NCI-H510A (cell line): ENCODE measurements around the gene KCNB1.
A peak's percentile ranks its signal among the peaks of the same experiment; 100 is the strongest.

Experiments used
- DNase-seq: peaks from one replicate; lab custom pipeline; 2025; lab: John Stamatoyannopoulos, UW

KCNB1 gene

DNA sequence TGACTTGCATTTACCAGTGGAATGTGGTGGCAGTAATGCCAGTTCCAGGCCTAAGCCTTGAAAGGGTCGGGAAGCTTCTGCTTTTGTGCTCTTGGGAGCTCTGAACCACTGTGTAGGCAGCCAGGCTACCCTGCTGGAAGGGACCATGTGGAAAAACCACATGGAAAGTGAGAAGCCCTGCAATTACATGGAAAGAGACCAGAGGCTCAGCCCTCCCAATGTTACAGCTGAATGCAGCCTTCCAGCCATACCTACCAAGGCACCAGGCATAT lies 14.9 kb upstream of the KCNB1 start:
- DNase-seq: no peak

DNA sequence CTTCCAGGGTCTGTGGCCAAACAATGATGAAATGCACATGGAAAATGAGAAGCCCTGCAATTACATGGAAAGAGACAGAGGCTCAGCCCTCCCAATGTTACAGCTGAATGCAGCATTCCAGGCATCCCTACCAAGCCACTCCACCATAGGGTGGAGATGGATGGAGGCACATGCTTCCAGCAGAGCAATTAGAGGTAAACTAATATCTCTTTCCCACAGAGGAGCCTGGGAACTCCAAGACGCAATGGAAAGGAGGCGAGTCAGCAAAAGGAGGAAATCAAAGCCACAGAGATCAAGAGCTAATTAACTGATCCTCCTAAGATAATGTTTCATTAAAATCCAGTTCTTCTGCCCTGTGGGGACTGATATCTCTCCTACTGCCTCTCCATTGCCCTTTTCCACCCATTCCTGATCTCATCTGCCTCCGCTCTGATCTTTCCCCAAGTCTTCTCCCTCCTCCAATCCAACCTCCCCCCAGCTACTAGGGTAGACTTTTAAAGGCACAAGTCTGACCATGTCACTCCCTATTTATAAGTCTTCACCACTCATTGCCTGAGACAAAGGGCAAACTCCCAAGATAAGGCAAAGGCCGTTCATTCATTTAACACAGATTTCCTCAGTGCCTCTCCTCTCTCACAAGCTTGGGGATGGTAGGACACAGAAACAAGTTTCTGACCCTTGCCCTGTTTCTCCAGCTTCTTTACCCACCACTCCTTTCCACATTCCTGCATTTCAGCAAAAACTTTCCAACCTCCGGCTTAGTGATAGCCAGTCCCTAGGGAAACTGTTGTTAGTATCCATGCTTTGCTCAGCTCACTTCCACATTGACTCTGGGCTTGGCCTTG lies 14.3 kb upstream of the KCNB1 start:
- DNase-seq: no peak

DNA sequence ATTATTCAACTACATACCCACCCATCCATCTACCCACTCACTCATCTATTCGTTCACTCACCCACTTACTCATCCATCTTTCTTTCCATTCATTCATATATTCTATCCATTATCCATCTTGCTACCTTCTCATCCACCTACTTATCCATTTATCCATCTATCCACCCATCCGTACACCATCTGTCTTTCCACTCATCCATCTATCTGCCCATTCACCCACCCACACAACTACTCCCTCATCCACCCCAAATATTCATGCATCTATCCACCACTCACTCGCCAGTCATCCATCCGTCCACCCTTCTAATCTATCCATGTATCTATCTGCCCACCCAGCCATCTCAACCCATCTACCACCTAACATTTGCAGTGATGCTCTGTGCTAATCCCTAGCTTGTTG lies 13.6 kb upstream of the KCNB1 start:
- no peak for DNase-seq

DNA sequence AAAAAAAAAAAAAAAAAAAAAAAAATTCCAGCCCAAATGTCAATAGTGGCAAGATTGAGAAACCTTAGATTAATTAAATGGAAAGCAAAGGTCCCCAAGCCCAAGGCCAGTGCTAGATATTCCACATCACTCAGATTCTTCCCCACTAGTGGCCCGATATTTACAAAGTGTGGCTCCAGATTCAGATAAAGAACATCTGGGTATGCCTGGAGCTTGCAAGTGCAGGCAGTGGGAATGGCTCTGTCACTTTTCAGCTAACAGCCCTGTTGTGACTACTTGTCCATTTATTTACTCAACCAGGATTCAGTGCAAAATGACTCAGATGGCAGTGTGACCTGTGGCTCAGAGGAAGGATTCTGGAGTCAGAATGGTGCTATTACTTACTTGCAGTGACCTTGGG lies 8.2 kb upstream of the KCNB1 start:
- DNase-seq: no peak

DNA sequence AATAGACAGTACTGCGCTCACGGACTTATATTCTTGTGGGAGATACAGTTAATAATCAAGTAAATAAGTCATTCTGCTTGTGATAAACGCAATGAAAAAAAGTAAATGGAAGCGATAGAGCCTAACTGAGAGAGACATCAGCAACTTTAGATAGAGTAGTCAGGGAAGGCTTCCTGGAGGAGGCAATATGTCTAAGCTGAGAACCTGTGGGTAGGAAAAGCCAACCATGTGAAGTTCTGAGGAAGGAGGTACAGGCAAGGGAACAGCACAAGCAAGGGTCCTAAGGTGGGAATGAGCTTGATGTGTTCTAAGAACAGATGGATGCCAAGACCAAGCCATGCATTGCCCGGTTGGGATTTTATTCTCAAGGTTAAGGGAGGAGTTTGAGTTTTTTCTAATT lies 7.2 kb upstream of the KCNB1 start:
- DNase-seq: no peak

DNA sequence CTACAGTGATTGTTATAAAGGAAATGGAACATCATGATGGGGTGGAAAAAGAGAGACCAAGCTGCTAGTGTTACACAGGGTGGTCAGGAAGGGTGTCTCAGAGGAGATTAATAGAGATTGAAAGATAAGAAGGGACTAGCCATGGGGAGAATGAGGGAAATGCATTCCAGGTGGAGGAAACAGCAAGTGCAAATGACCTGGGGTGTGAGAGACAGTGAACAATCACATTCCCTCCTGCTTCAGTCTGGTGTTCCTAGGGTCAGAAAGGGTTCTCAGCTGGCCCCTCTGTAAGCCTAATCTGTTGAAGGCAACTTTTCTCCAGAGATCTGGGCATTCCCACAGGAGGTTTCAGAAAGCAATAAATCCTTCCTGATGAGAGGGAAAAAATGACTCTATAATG lies 3.6 kb upstream of the KCNB1 start:
- no peak for DNase-seq

DNA sequence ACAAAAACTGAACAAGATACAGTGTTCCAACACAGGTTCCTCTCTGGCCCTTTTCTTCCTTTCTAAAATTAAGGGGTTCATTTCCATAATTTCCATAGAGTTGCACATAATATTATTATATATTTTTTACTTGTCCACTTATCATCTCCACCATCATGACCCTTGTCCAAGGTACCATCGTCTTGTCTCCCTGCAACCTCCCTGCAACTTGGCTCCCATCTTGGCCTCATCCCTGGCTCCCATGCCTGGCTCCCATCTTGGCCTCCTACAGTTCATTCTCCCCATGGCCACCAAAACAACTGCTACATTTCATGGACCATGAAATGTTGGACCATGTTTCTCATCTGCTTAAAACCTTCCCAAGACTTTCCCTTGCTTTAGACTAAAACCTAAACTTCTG lies 3.1 kb upstream of the KCNB1 start:
- no peak for DNase-seq

DNA sequence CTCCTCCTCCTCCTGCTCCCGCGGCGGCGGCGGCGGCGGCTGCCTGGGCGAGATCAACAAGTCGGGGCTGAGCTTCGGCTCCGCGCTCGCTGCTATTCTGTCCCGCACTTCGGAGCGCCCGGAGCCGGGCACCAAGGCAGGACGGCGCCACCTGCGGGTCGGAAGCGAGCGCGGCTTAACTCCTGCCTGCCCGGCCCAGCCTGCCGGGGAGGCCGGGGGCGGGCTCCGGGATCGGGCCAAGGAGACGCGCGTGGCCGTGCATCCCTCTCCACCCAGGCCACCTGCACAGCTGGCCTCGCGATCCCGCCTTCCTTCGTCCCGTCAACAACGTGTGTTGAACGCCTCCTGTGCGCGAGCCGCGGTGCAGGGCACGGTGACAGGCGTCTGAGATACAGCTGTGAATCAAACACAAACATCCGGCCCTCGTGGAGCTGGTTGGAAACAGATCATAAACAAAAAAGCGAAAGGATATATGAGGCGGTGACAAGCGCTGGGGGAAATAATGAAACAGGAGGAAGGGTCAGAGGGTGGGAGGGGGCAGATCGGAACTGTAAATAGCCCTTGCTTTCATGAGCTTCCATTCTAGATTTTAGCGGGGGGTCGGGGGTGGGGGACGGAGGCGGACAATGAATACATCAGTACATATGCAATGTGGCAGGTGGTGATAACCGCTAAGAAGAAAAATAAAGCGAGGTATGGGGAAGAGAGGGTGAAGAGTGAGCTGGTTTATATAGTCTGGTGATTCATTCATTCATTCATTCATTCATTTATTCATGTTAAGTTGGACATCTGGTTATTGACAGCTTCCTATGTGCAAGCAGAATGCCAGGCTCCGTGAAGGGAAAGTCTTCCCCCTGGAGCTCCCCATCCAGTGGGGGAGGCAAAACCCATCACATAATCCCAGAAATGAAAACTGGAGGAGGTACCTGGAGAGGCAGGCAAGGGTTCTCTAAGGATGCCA lies 2.0 kb upstream of the KCNB1 start:
- peak; percentile 61 for DNase-seq

DNA sequence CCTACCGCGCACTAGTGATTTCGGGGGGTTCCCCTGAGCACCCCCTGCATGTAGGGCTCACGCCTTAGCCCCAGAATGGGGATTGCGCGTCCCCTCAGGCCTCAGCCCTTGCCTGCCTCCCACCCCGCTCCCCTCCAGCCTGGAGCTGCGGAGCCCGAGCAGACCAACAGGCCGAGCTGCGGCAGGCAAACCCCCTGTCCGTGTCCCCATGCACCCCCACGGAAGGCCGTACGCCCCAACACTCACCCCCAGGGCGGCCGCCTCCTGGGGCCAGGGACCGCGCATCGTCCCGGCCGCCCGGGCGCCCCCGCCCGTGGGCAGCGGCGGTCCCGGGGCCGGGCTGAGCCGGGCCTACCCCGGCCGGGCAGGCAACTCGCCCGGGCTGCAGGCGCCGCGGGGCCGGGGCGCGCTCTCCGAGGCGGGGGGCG lies 1.2 kb upstream of the KCNB1 start:
- DNase-seq: no peak

DNA sequence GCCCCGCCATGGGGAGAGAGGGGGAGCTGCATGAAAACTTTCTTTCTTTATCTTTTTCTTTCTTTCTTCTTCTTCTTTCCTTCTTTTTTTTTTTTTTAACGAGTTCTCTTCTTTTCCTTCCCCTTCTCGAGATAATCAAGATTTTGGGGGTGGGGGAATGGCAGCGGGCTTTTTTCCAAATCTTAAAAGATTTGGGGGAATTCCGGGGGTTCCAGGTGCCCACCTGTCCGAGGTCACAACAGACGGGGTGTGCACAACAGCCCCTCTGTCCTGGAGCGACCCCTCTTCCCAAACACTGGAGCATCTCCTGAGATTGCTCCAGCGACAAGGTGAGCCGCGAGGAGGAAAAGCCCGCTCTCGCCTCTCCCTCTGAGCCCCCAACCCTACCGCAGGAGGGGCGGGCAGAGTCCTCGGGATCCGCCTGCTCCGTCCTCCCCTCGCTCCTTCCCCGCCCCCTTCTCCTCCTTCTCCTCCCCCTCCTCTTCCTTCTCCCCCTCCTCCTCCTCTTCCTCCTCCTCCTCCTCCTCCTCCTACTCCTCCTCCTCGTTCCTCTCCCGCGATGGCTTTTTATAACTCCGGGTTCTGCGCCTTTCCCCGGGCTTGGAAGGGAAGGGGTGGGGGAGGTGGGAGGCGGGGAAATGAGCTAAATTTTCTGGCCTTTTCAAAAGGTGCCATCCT lies 689 bp upstream of the KCNB1 start:
- no peak for DNase-seq

DNA sequence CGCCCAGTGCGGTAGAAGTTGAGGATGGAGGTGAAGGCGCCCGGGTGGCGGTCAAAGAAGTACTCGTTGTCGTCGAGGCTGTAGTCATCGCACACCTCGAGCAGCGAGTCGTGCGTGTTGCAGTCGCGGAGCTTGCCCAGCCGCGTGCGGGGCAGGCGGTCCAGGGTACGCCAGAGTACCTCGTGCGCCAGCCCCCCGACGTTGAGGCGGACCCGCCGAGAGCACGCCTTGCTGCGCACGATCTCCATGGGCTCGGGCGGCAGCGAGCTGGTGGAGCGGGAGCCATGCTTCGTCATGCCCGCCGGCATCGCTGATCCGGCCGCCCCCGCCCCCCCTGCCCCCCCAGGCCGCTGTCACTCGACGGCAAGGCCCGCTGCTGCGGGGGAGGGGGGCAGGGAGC lies 295 bp downstream of the KCNB1 start:
- DNase-seq: no peak

DNA sequence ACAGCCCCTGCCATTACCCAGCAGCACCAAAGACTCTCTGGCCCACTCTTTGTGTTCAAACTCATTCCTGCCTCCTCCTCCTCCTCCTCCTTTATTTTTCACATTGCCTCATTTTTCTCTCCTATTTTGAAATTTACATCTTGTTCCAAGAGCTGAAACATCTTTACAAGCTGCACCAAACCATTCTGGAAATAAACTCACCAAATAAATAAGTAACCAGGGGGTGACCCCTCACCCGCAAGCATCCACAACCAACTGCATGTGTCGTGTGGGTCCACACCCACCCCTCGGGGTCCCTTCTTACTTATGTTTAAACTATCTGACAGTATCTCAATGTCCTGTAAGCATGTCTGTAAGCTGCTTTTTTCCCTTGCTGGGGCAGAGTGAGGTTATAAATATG lies 1.4 kb downstream of the KCNB1 start:
- no peak for DNase-seq

DNA sequence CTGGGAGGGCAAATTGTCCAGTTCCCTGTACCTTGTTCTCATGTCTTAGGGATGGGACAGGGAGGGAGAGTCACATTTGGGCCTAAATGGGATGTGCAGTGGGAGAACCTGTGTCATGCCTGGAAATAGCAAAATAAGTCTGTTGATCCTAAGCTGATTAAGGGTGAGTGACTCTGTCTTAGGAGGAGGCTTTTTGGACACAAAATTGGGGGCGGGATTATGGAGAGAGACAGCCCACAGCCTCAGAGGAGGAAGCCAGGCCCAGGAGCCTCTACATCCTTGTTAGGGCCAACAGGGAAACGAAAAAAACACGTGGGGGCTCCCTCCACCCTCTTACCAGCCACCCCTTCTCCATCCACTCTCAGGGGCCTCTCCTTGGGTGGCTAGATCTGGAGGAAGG lies 2.2 kb downstream of the KCNB1 start:
- no peak for DNase-seq

DNA sequence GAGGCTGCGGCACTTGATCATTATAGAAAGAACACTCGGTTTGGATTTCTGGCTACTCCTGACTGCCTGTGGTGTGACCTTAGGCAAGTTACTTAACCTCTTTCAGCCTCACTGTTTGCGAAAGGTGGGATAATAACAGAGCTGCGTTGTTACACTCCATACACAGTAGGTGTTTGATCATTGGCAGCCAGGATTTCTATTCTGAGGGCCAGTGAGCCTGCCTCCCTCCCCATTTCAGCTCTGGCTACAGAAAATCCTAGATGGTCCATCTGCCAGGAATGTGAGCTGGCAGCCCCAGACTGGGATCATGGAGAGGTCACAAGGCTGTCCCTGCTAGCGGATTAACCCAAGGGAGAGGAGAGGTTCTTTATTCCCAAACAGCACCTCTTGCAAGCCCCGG lies 2.7 kb downstream of the KCNB1 start:
- DNase-seq: no peak

DNA sequence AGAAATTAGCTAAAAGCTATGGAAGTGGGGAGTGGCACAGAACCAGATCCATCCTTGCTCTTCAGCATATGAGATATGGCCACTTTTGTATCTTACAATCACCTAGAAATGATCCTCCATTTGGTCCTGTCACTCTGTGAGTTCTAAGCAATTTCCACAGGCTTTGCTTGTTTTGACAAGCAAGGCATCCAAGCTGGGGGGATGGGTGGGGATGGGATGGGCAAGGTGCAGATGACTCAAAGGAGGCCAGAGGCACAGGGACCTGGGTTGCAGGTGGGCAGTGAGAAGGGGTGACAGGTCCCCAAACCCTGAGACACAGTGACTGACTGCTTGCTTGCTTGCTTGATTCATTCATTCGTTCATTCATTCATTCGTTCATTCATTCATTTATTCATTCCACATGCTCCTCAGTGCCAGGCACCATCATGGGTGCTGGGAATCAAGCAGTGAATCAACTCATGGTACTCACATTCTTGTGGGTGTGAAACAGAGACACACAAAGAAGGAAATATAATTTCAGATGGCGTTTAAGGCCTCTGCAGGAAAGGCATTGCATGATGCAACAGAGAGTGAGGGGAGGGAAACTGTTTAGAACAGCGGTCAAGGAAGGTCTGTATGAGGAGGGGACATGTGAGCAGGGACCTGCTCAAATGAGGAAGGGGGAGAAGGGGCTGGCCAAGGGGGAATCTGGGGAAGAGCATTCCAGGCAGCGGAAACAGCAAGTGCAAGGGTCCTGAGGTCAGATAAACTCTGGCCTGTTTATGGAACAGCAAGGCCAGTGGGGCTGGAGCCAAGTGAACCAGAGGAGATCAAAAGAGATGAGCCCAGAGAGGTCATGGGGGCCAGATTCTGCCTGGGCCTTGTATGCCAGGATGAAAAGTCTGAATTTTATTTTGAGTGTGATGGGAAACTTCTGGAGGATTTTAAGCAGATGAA lies 3.4 kb downstream of the KCNB1 start:
- no peak for DNase-seq

DNA sequence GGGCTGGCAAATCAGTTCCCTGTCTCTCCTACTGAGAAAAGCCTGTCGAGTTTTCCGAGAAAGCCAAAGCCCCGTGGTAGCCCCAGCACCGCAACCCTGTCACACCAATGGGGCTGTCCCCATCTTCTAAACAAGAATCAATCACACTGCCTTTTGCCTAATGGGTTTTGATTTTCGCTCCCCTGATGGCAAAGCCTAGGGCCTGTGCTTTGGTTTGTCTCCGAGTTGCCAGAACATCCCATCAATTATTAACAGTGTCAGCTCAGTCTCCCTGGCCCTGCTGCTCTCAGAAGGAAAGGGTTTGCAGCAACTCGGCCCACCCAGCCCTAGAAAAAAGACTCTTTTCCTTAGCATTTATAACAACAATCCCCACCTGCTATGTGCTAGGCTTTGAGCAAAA lies 4.2 kb downstream of the KCNB1 start:
- no peak for DNase-seq

DNA sequence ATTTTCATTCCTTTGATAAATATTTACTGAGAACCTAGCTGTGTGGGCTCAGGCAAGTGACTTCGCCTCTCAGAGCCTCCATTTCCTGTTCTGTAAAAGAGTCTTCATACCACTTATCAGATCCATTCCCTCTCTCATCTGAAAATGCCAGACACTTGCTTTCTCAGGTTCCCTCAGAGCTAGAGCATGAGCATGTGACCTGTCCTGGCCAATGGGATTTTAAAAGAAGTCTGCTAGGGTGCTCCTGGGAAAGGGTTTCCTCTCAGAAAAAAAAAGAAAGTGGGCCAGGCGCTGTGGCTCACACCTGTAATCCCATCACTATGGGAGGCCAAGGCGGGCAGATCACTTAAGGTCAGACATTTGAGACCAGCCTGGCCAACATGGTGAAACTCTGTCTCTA lies 5.3 kb downstream of the KCNB1 start:
- no peak for DNase-seq

DNA sequence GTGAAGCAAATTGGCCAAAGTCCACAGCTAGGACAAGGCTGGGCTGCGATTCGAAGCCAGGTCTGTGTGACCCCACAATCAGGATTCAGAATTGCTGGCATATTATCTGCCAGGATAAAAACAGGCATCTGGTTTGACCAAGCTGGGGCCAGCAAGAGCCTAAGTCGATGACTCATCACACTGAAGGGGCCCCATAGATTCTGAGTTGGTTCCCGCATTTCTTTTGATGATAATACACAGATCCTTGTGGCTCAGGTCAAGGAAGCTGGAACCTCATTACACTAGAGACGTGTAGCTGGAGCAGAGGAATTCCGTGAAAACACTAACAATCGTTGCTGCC lies 6.5 kb downstream of the KCNB1 start:
- DNase-seq: no peak

DNA sequence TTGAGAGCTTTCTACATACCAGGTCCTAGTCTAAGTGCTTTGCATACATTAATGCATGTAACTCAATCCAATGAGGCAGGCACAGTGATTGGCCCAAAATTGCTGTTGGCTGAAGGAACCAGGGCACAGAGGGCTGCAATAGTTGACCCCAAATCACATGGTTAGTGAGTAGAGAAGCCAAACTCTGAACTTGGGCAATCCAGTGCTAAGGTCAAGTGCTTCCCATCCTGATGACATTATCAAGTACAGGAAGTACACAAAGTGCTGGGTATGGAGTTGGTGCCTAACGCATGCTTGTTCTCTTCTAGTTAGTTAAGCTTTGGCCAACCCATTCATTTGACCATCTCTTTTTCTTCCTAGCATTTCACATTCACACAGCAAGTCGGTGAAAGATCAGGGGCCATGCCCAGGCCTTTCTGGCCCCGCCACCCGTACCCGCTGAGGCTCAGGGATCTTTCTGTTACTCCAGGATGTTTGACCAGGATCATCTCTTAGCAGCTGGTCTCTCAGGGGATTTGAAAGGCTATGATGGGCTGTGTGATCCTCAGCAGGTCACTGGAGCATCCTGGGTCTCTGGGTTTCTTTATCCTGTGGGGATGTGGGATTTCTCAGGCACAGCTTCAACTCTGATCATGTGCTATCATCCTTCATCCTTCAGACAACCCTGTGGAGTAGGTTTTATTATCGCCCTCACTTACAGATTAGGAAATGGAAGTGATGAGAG lies 7.0 kb downstream of the KCNB1 start:
- DNase-seq: no peak

DNA sequence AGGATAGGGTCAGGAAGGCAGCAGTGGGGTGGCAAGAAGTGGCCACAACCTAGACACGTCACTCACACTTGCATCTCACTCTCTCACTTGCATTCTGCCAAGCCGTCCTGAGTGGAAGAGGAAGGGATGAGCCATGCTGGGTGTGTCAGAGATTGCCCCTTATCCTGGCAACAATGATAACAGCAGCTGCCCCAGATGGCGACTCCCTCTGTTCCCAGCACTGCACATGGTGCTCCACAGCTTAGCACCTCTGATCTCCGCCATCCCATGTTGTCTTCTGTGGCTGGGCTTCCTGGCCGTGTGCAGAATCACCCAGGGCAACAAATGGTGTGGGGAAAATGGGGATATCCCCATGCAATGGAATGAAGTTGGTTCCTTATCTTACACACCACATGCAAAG lies 11.1 kb downstream of the KCNB1 start:
- no peak for DNase-seq

DNA sequence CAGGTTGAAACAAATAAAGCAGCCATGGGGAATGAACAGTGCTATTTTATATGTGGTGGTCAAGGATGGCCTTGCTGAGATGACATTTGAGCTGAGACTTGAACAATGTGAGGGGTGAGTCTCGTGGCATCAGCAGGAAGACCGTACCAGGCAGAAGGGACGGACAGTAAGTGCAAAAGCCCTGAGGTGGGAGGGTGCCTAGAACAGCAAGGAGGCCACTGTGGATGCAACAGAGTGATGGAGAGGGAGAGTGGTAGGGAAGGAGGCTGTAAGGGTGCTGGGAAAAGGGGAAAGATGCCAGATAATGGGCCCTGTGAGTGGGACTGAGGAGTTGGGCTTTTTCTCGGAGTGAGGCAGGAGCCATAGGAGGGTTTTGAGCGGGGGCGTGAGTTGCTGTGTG lies 11.5 kb downstream of the KCNB1 start:
- DNase-seq: no peak
